M059J (cell line): ENCODE data around the gene GLB1L2. TPM values are rescaled to one million over a fixed set of nuclear protein-coding genes. Genes with fewer than 3 reads are reported as not detected.

Experiments used
- total RNA-seq: library from RNA; depleted of rRNA; stranded (reverse); fragments of >200 nt; shearing (Covaris generic); gene quantifications from 2 replicates; pipeline ENCODE4 v1.2.3, GENCODE V29; 2014; rRNA removed

Gene GLB1L2
- total RNA-seq, 1 experiment from 2014 or later, result not detected

Other genes starting within 250 kb of the GLB1L2 start
- 47.7 and 69.1 TPM in 2 replicates for gene NCAPD3, start 108.0 kb upstream of the GLB1L2 start, total RNA-seq
- gene VPS26B, start 107.3 kb upstream of the GLB1L2 start, total RNA-seq, result 22.6 and 33.7 TPM in 2 replicates
- gene THYN1, start 78.6 kb upstream of the GLB1L2 start, total RNA-seq, result 71.5 and 74.3 TPM in 2 replicates
- gene ACAD8, start 78.4 kb upstream of the GLB1L2 start, total RNA-seq, result 11.6 and 12.0 TPM in 2 replicates
- gene GLB1L3, start 55.6 kb upstream of the GLB1L2 start, total RNA-seq, result not detected in 2 replicates
- not detected in 2 replicates for gene B3GAT1, start 80.3 kb downstream of the GLB1L2 start, total RNA-seq